DND-41 (cell line): Measurements from ENCODE around the gene PJA1.

Experiments
- CTCF ChIP-seq: IDR thresholded peaks from 2 replicates; pipeline ENCODE4 v1.5.1; 2012; ENCODE audit warnings: borderline replicate concordance, low read length, moderate library complexity, mild to moderate bottlenecking; ENCODE audit not compliant: poor library complexity, severe bottlenecking; ENCODE audit errors: extremely low read depth
- EZH2 ChIP-seq: IDR thresholded peaks from 3 replicates; pipeline ENCODE4 v1.6.1; 2012; ENCODE audit warnings: borderline replicate concordance, low read depth, mild to moderate bottlenecking, moderate library complexity, low read length, inconsistent platforms; ENCODE audit not compliant: severe bottlenecking

DNA sequence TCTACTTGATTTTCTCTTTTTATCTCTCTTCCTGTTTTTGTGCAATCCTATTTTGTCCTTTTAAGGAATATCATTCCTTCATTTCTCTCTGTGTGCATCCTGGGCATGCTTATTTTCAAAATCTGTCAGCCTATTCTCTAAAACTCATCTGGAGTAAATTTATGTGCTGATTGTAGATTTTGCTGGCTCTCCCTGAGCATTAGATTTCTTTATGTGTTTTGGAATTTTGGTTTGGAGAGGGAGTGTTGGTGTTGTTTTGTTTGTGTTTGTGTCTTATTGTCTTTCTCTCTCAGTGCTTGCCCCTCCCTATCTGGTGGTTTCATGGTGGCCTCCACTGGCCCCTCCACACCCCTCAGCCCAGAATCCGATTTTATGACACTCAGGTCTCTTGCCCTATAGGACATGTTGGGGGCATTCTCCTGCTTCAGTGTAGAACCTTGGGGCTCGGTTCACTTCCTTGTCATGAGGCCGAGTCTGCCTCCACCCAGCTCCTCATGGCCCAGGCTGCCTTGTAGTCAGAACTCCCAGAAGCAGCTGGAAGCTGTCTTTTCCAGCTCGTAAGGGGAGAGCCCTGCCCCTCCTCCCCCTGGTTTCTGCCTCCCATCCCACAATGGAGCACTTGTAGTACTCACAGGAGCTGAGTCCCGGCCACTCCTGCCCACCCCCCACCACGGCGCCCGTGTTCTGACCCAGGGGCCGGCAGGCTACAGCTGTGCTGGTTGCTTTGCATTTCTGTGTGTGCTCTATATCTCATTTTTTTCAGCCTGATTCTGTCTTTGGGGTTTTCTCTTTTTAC, 24.5 kb upstream of the PJA1 start:
- TF ChIP-seq CTCF (no peak), EZH2 (no peak)
